Stimulated activated CD4-positive, alpha-beta T cell treated with anti-CD3 and anti-CD28 coated beads, Interleukin-1b, Interleukin-23, amount 100 ng/mL, for 24 hours (primary cell): ENCODE data around the gene GRAMD4.

ENCODE experiments used
- DNase-seq, 4 experiments: peaks; one replicate each; pipeline ENCODE4 v3.0.0-alpha.2; 2020; ENCODE audit warnings: low read depth in 4 of 4, low spot score in 1 of 4

The GRAMD4 gene

DNA sequence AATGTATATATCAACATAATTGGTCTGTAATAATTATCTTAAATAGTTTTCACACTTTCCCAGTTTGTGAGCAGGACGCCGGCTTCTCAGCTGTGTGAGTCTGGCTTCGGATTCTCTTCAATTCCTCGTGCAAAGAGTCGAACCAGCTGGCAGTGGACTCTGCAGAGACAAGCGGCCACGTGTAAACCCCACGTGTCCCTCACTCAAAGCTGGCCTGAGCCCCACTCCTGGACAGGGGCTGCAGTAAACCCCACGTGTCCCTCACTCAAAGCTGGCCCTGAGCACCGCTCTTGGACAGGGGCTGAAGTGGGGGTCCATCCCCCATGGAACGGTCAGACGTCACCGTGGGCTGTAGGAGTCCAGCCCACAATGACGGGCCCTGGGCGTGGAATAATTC, 66.9 kb downstream of the GRAMD4 start:
- DNase-seq = no peak

DNA sequence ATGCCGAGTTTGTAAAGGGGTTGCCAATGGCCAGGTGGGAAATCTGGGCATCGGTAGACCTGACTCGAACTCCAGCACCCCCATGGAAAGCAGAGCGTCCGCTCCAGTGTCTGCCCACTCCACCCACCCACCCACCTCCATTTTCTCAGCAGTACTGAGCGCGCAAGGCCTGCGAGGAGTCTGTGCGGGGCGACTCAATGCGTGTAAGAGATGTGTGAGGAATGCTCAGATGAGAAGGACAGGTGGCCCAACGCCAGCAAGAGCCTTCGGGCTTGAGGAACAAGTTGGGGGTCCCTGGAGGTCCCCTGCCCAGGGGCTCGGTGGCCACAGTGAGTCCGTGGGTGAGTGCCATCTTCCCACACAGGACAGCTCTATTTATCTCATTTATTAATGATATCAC, 67.3 kb downstream of the GRAMD4 start:
- no peak for DNase-seq

DNA sequence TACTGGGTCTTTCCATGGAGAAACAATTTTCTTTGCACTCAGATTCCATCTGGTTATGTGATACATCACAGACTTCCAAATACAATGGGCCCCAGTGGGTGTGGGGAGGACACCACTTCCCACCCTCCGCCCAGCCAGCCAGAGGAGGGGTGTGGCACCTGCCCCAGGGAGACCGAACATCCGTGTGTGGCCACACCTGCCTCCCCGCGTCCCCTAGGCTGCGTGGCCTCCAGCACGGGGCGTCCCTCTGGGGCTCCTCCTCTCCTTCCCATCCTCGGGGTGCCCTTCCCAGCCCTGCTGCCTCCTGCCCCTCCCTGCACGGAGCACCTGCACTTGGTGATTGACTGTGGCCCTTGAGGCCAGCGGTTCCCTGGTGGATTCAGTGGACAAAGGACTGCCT, 68.8 kb downstream of the GRAMD4 start:
- DNase-seq = no peak

DNA sequence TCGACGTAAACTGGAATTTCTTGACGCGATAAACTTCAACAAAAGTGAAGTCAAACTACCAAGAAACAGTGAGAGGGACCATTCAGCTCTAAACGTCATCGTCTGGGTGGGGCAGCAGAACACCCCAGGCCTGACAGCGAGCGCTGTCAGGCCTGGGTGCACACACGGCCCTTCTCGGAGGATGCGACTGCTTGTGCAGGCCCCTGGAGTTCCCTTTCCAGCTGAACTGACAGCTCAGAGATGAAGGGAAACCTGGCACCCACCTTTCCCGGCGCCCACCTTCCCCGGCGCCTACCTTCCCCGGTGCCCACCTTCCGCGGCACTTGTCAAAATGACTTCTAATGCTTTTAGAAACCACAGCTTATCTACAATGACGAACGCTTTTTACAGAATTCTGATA, 70.0 kb downstream of the GRAMD4 start:
- DNase-seq = no peak

DNA sequence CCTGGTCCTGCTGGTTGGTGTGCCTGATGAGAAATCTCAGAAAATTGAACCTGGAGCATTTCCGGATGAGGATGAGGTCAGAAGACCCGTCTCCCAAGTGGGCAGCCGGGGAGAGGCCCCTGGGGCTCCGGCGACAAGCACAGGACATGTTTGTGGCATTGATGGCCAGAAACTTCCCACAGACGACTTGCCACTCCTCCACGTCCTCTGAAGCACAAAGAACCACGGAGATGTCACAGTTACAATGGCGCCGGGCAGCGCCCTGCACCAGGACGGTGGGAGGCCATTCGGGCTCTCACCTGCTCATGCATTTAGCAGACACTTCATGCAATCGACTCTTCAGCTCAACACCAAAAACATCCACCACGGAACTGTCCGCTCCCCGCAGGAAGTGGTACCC, 71.4 kb downstream of the GRAMD4 start:
- no peak for DNase-seq

DNA sequence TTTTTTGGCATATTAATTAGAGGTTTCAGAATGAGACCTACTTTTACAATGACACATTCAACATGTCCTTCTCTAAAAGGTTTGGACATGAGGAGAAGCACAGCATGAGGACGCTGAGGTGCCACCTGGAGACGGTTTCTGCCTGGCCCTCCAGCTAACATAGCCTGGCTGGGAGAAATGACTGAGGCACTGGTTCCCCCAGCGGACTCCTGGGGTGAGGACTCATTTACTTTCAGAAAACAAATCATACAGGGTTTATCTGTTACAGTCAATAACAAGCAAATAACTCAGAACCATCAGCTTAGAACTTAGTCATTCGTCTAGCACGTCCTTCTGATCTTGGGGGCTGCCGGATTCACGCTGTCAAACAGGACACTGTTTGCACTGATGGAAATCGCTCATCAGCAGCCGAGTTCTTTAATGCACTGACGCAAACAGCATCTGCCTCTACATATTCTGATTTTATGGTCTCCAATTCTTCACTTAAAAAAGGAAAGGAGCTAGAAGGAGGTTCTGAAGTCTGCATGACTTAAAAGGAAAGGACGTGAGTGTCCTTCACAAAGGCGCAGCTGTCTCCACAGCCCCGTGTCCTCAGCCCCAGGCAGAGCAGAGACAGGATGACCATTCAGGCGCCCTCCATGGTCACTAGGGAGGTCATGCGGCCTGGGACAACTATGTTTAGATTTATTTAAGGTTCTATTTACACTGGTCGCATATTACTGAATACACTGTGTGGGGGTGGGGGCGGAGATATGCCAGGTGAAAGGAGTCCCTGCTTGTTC, 73.6 kb downstream of the GRAMD4 start:
- DNase-seq = no peak

DNA sequence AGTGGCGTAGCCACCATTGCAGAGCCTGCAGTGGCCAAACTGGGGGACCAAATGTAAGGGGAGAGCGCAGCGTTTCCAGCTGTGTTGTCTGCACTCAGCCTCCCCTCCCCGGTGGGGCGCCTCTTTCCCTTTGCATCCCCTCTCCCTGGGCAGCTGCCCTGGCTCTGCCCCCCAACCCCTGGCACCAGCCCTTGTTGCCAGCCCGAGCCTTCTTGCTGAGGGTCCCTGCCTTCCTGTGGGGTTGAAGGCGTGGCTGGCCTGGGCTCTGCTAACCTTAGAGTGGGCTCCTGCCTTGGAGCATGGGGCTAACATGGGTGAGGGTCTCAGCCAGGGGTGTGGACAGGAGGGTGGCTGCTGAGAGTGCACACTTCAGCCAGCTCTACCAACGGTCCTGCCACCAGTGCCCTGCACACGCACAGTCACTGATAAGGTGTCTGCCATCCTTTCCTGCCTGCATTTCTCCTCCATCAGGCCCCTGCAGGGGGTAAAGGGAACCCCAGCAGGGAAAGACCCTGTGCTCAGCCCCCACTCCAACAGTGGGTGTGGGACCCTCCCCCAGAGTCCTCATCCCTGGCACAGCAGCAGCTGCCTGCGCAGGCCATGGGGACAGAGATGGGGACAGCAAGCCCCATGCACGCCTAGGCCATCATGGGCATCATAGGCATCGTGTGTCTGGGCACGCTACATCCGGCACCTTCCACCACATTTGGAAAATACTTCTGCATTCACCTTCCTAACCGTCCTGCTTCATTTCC, 74.4 kb downstream of the GRAMD4 start:
- no peak for DNase-seq

DNA sequence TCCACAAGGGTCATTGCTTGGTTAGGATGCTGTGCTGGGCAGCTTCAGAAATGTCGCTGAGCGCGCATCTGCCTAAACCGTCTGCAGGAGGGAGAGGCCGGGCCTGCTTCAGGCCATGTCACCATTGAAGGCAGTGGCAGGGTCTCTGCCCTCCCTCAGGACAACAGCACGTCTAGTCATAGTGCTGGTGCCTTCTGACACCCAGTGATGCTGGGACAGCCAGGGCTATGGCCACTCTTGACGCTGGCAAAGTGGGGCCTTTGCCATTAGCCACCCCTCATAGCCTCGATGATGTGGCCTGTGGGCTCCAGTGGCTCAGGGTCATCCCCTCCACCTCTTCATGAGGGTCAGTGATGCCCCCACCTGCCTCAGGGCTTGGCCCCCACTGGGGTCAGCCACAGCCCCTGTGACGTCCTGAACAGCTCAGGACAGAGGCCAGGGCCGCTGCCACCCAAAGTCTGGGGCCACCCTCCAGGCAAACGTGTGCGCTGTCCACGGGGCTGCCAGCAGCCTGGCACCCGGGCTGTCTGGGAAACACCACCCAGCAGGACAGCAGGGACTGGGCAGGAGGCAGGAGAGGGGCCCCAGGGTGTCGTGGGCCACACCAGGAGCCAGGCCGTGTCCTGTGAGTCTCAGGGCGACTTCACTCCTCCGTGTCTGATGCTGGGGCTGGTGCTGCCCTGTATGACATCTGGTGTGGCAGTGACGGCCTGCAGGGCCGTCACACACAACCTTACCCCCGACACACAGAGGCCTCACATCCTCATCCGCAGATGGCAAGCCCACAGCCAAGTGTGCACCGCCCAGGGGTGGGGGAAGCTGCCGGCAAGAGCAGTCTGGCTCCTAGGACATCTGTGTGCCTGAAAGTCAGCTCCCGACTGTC, 75.4 kb downstream of the GRAMD4 start:
- DNase-seq = no peak

DNA sequence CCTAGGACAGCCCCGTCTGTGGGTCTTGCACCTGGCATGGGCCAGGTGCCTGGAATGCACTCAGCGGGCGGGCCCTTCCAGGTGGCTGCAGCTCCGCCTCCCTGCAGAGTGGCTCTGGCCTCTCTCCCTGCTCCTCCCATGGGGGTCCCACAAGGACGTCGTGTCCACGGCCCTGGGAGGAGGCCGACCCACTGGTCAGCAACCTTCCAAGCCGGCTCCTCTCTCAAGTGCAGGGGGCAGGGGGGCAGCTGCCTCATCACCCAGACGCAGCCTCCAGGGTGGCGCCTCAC, 76.0 kb downstream of the GRAMD4 start:
- no peak for DNase-seq

DNA sequence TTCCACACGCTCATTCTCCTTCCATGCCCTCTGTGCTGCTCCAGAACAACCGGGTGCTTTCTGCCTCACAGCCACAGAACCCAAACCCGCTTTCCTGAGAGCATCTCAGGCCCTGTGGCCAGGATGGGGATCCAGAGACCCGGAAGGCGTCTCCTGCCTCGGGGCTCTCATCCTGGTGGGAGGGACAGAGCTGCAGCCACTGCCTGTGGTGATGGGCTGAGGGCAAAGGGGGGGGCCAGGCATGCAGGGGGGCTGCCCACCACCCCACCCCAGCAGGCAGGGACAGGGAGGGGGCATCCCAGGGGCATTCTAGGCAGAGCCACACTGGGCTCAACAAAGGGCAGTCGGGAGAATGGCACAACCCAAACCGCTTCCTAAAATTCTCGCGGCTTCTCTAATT, 76.4 kb downstream of the GRAMD4 start:
- DNase-seq = no peak

DNA sequence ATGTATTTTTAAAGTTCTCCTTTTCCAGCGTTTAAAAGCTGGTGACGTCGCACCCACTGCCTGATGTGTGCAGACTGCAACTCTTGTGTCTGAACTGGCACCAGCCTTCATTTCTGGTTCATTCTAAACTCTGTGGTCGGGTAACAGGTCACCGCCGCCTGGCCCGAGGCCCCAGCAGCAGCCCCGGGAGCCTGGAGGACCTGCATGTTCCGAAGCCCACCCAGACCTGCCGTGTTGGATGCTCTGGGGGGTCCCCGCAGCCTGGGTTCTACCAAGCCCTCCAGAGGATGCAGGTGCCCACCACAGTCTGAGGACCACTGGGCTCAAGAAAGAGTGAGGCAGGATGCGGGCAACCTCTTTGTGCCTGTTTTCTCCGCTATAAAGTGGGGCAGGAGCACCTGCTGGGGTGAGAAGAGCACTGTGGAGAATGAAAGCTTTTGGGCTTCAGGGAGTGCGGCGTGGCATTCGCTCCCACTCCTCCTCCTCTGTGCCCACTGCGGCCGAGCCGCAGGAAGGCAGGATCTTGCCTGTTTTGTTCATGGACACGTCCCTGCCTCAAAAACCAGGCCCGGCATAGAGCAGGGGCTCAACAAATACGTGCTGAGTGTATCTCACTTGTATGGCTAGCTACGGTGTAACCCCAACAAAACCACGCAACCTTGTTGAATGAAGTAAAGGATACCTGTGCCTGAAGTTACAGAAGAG, 77.8 kb downstream of the GRAMD4 start:
- DNase-seq = no peak

DNA sequence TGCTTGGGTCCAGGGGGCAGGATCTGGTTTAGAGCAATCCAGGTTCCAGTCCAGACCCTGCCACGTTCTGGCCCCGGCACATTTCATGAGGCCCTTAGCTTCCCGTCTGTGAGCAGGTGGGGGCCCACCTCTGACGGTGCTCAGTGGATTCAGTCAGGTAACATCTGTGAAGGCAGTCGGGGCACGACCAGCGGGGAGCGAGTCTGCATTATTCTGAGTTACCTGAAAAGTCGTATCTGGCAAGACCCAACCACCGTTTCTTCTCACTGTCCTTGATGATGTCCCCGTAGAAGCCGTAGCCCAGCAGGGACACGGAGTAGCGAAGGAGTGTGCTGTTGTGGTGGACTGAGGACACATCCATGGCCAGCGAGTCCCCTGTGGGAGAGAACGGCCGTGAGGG, 78.9 kb downstream of the GRAMD4 start:
- DNase-seq = no peak

DNA sequence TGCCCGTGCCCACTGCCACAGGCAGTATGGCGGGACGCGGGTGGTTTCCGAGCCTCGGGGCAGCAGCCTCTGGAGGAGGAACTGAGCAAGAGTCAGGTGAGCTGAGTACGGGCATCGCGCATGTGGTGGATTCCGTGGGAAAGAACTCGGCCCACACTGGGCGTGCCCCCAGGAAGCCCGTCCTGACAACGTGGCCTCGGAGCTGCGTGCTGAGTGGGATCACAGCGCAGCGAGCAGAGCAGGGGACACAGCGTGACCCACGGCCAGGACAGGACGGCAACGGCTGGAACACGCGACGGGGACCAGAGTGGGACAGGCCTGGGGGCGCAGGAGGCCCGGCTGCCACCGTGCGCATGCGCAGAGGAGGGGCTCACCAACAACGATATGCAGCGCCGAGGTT, 81.1 kb downstream of the GRAMD4 start:
- DNase-seq = no peak

DNA sequence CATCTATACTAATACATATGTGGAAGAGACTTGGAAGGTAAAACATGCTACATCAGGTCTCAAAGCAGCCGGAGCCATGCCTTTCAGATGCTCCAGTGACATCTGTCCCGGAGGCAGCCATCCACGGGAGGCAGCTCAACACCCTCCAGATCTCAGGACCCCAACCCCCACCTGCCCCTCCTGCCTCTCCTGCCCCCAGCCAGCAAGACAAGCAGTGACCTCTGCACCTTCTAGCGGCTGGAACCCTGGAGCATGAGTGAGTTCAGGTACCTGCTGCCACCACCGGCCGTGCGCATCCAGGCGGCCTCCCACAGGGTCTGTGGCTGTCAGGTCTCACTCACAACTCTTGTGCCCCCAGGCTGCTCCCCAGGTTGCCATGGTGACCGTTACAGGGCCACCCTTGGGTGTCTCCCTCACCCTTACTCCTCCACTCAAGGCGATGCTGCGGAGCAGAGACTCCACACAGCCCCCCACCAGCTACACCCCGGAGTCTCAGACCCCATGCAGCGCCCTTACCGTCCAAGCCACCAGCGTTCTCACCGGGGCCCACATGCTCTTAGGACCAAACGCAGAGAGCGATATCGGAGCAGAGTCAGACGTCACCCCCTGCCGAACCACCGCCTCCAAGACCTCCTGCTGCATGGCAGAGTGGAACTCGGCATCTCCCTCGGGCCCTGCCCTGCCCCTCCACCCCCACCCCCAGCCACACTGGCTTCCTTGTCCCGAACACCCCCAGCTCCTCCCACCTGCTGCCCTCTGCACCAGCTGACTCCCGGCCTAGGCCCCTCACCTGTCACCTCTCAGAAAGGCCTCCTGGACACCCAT, 83.2 kb downstream of the GRAMD4 start:
- no peak for DNase-seq

DNA sequence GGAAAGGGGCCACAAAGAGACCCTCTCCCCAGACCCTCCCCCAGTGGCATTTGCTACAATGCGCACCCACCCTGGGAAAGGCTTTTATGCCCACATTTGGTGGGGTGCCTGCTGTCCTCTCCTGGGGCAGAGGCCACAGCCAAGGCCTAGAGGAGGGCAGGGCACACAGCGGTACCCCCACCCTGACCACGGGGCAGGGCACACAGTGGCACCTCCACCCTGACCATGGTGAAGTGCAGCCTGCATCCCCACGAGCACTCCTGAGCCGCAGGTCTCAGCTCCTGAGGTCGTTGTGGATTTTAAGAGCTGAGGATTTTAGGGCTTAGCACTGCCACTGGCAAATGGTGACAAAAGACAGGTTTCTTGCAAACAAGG, 83.8 kb downstream of the GRAMD4 start:
- DNase-seq = no peak

DNA sequence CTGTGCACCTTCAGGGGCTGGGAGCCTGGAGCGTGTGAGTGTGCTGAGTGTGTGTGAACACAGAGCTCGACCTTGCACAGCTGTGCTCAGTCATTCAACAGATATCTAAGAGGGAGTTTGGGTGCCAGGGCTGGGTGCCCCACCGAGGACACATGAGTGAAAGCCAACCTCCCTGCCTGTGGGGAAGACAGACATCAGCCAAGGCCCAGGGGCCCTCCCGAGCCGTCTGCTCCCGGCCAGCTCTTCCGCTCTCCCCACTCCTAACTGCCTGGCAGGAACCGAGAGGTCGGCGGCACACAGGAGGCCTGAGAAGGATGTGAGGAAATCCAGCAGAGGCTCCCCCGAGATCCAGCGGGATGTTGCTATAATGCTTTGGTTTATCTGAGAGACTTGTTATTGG, 85.9 kb downstream of the GRAMD4 start:
- DNase-seq = no peak

DNA sequence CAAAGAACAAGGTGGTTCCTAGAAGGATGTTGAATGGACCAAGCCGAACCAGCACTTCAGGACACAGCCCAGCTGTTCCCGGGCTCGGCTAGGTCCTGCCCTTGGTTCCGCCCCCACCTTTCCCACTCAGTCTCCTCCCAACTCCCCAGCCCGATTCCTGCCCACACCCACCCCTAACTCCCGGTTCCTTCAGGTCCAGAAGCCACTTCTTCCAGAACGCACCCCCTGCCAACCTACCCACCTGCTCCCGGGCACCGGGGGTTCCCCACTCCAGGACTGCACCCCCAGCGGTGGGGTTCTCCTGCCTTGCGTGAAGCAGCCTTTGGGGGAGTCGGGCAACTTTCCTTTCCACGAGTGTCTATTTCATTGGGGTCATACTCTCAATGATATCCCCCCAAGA, 87.1 kb downstream of the GRAMD4 start:
- DNase-seq = no peak

DNA sequence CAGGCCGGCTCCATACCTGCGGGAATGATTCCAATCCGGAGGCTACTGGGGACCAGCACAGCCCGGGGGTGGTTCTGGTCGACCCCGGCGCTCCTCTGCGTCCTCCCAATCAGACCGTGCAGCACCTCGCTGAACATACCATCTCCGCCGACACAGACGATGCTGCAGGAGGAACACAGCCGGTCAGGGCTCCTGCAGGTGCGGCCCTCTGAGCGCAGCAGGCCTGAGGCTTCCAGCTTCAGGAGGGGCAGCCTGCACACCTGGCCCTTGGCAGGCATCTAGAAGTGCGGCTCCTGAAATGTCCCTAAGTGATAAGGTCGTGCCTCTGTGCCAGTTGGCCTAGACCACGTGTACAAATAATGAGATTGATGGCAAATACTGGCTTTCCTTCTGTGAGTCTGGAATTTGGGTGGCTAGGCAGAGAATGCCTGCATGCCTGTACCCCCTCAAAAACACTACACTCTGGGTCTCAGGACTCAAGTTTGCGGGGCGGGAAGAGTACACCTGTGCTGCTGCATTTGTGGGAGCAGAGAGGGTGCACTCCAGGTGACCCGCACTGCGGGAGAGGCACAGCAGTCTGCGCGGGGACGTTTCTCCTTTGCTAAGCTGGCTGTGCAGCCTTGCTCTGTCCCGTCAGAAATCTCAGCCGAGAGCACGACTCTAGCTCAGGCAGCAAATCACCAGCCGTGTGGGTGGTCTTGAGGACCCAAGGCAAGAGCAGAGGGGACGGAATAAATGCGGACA, 87.8 kb downstream of the GRAMD4 start:
- no peak for DNase-seq

DNA sequence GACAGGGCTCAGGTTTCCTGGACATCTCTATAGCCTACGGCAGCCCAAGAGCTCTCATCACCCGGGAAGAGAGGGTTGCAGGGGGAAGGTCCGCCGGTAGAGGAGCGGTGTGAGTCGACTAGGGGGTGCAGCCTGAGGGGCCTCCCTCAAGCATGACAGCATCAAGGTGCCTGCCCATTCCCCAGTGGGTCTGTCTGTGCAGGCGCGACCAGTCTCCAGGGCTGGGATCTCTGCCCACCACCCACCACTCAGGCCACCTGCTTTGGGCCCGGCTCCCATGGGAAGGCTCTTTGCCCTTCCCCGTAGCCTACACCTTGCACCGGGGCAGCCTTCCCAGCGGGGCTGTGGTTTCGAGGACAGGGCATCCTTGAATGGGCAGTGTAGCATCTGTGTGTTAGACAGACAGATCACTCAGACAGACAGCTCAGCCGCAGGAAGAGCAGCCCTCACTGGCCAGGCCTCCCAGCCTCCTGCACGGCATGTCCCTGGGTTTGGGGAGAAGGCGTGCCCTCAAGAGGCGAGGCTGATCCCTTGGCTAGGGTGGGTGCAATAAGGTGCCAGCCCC, 88.7 kb downstream of the GRAMD4 start:
- no peak for DNase-seq

DNA sequence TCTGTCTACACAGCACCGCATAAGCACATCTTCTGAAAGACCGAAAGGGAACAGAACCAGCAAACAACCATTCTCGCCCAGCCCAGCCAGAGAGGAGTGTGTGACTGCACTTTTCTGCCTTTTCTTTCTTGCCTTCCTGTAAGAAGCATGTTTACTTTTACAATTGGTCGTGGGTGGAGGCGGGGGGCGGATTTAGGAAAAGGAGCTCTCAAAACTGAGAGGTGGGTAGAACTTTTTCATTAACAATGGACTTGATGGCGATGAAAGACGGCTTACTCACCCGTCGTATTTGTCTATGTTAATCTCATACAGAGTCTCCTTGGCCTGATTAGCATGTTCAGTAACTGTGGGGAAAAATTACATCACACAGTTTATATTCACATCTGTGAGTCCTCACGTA, 90.6 kb downstream of the GRAMD4 start:
- DNase-seq = no peak
